ENCODE results near the gene CDK19. TPM values are rescaled to one million over a fixed set of nuclear protein-coding genes. Genes with fewer than 3 reads are reported as not detected.

CDK19 gene
- total and polyA plus RNA-seq, 2 of the 4 experiments (the other 2 are of a cell fraction), result 6.0 to 6.8 TPM

DNA sequence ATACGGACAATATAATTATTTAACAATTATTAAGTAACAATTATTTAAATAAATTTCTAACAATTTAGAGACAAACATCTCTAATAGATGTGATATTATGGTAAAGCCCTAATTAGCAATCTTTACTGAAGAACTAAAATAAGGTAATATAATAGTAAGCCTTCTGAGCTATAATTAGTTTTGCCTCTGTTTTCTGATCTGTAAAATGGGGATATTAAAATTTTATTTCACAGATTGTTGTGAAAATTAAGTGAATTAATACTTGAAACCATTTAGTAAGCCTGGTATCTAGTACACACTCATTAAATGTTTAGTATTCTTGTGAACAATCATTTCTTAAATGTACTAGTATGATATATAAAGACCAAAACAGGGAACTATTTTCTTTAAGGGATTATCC is 70.3 kb downstream of the CDK19 start:
- Histone ChIP-seq H3K79me1 (ENCODE audit: low read depth in 1 of 2, low read length in 2 of 2) (peaks cover 5 to 12% of the 10 kb centered on the region in 2 experiments), H3K56ac (ENCODE audit: extremely low read depth, insufficient read depth, low read length) (no peak overlapping the region), H3K9me1 (ENCODE audit: insufficient read depth, low read length) (peaks cover 4% of the 10 kb centered on the region; the same call in 1 of the 2 replicates), H3K4me3 (ENCODE audit: insufficient read depth, low read depth, low read length) (no peak overlapping the region), H2AFZ (replicated peaks; ENCODE audit: low read length, poor library complexity) (no peak overlapping the region), H3K9ac (ENCODE audit: low read depth, low read length) (no peak overlapping the region), H4K5ac (ENCODE audit: low read depth, low read length) (no peak overlapping the region), H3K18ac (ENCODE audit: low read depth, low read length) (no peak overlapping the region), H3K23ac (ENCODE audit: low read depth, low read length) (no peak overlapping the region), H3K36me3 (ENCODE audit: control insufficient read depth, insufficient read depth, low read length) (peaks cover 3% of the 10 kb centered on the region; the same call in 1 of the 2 replicates), H3K27me3 (ENCODE audit: control insufficient read depth, insufficient read depth, low read length) (no peaks in the 10 kb centered on the region), H4K8ac (ENCODE audit: low read depth in 2 of 2, low read length in 2 of 2) (no peak overlapping the region), H3K4ac (ENCODE audit: low read depth, low read length) (no peak overlapping the region), H4K91ac (ENCODE audit: insufficient read depth, low read depth, low read length) (no peak overlapping the region), H2AK9ac (replicated peaks; ENCODE audit: low read depth, low read length, poor library complexity) (no peak overlapping the region), H2AK5ac (ENCODE audit: low read depth, low read length) (no peak overlapping the region), H3K4me2 (ENCODE audit: low read depth, low read length) (no peak overlapping the region), H4K20me1 (ENCODE audit: insufficient read depth, low read length) (no peaks in the 10 kb centered on the region), H3K4me1 (ENCODE audit: control insufficient read depth, insufficient read depth, low read length) (no peaks in the 10 kb centered on the region), H2BK15ac (ENCODE audit: low read depth, low read length) (no peak overlapping the region), H3K27ac (ENCODE audit: insufficient read depth, low read length) (no peak overlapping the region), H2BK120ac (ENCODE audit: low read depth, low read length) (no peak overlapping the region), H2BK5ac (ENCODE audit: low read depth, low read length, poor library complexity, severe bottlenecking) (no peak overlapping the region), H3K9me3 (ENCODE audit: control insufficient read depth, insufficient read depth, low read length) (peaks cover 8% of the 10 kb centered on the region), H3K14ac (replicated peaks; ENCODE audit: low read depth, low read length) (no peak overlapping the region), H2BK20ac (ENCODE audit: low read depth, low read length) (no peak overlapping the region)
- DNase-seq, result no peak
- no peak for ATAC-seq (ENCODE audit: low read depth)
- dilution Hi-C loops (cut with HindIII; ENCODE audit: low sequenced_read_pairs, unreplicated experiment) (no loop called here), intact Hi-C loops (cut with micrococcal nuclease) (no loop called here), in situ Hi-C loops (cut with MboI; ENCODE audit: low sequenced_read_pairs) (no loop called here)
- BruUV-seq (replicated peaks), result no TSS peak
- TF ChIP-seq, protein P1, sequence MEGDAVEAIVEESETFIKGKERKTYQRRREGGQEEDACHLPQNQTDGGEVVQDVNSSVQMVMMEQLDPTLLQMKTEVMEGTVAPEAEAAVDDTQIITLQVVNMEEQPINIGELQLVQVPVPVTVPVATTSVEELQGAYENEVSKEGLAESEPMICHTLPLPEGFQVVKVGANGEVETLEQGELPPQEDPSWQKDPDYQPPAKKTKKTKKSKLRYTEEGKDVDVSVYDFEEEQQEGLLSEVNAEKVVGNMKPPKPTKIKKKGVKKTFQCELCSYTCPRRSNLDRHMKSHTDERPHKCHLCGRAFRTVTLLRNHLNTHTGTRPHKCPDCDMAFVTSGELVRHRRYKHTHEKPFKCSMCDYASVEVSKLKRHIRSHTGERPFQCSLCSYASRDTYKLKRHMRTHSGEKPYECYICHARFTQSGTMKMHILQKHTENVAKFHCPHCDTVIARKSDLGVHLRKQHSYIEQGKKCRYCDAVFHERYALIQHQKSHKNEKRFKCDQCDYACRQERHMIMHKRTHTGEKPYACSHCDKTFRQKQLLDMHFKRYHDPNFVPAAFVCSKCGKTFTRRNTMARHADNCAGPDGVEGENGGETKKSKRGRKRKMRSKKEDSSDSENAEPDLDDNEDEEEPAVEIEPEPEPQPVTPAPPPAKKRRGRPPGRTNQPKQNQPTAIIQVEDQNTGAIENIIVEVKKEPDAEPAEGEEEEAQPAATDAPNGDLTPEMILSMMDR (conservative IDR thresholded peaks at IDR 0.05; ENCODE audit: low read depth, low read length), result no peak
- TF ChIP-seq MXI1 (IDR thresholded peaks at IDR 0.05; ENCODE audit: borderline replicate concordance, low read depth, low read length) (no peak), RFX5 (IDR thresholded peaks at IDR 0.05; ENCODE audit: low read depth, low read length) (no peak), FOS (IDR thresholded peaks at IDR 0.05; ENCODE audit: low read depth, low read length) (no peak), MAZ (IDR thresholded peaks at IDR 0.05; ENCODE audit: borderline replicate concordance, low read depth, low read length) (no peak), RCOR1 (IDR thresholded peaks at IDR 0.05; ENCODE audit: insufficient replicate concordance, low read length) (no peak), MAFK (IDR thresholded peaks at IDR 0.05; ENCODE audit: low read depth, low read length) (no peak), ELK1 (IDR thresholded peaks at IDR 0.05; ENCODE audit: borderline replicate concordance, low read depth, low read length) (no peak), CHD1 (IDR thresholded peaks at IDR 0.05; ENCODE audit: low read depth, low read length) (no peak), BHLHE40 (IDR thresholded peaks at IDR 0.05; ENCODE audit: low read depth, low read length) (no peak)
- TF ChIP-seq, protein P2, sequence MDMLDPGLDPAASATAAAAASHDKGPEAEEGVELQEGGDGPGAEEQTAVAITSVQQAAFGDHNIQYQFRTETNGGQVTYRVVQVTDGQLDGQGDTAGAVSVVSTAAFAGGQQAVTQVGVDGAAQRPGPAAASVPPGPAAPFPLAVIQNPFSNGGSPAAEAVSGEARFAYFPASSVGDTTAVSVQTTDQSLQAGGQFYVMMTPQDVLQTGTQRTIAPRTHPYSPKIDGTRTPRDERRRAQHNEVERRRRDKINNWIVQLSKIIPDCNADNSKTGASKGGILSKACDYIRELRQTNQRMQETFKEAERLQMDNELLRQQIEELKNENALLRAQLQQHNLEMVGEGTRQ (IDR thresholded peaks at IDR 0.05; ENCODE audit: low read depth, low read length), result no peak
- ChIA-PET POLR2A (ENCODE audit: unreplicated experiment) (no interaction called here), CTCF (no interaction called here)
- no CpG with 5 or more reads among the region's 1 CpG for WGBS, 2 experiments (ENCODE audit: extremely low coverage in 2 of 2, insufficient read length in 1 of 2)

All from IMR-90 (cell line).